GM12878 (cell line): ENCODE measurements around the gene C1QTNF8. TPM values are rescaled to one million over a fixed set of nuclear protein-coding genes. Genes with fewer than 3 reads are reported as not detected.

ENCODE experiments used
- ATAC-seq: fragments of 200-7000 bp; cut with Tn5 transposase; 3 replicates; pipeline ENCODE4 v1.9.1; 2020; ENCODE audit warnings: mild to moderate bottlenecking, moderate library complexity
- BruUV-seq: library from RNA; stranded (reverse); fragments of 400-500 nt; replicated peaks from 2 replicates; lab custom pipeline; 2021; lab: Mats Ljungman, UMichigan
- CTCF ChIA-PET: fragments of 300-600 bp; sonication (Branson Sonifier 250); formaldehyde crosslinking; extraction: SDS; loops from one replicate; lab custom pipeline; 2021; ENCODE audit warnings: inconsistent platforms; lab: Yijun Ruan, JAX
- POLR2A ChIA-PET: fragments of 350-600 bp; formaldehyde crosslinking; extraction: SDS; loops from one replicate; lab custom pipeline; 2021; ENCODE audit warnings: inconsistent platforms; lab: Charles Lee
- RAD21 ChIA-PET: fragments of 300-600 bp; sonication (Branson Sonifier 250); formaldehyde crosslinking; loops from one replicate; lab custom pipeline; 2023; ENCODE audit warnings: antibody characterized with exemption; ENCODE audit not compliant: unreplicated experiment; lab: Charles Lee
- SMC1A ChIA-PET: fragments of 300-600 bp; sonication (Branson Sonifier 250); formaldehyde crosslinking; loops from one replicate; lab custom pipeline; 2023; ENCODE audit not compliant: unreplicated experiment, uncharacterized antibody; lab: Charles Lee
- DNase-seq: peaks from one replicate; pipeline ENCODE4 v3.0.0-alpha.2; 2011; ENCODE audit warnings: low read depth, low spot score
- FAIRE-seq: peaks from 3 replicates; lab custom pipeline; 2011; peaks lifted over from hg19 to GRCh38; lab: Jason Lieb, UNC
- H2AFZ ChIP-seq: 2 replicates; pipeline ENCODE4 v1.6.0; 2011; ENCODE audit warnings: low read depth, low read length, control low read depth; ENCODE audit not compliant: control insufficient read depth
- H3K27ac ChIP-seq: 2 replicates; pipeline ENCODE4 v1.5.1; 2011; ENCODE audit warnings: control low read depth; ENCODE audit not compliant: control insufficient read depth, insufficient read depth
- H3K27me3 ChIP-seq, 2 experiments: replicated peaks in 1 of 2; 2 replicates each; pipeline versions ENCODE4 v1.6.0 to v1.6.1; 2011; ENCODE audit warnings: low read length in 1 of 2; ENCODE audit not compliant: control insufficient read depth in 2 of 2, insufficient read depth in 2 of 2
- H3K36me3 ChIP-seq, 2 experiments: 2 replicates each; pipeline ENCODE4 v1.5.1; 2011; ENCODE audit warnings: low read length in 1 of 2; ENCODE audit not compliant: control insufficient read depth in 2 of 2, insufficient read depth in 2 of 2
- H3K4me1 ChIP-seq: 2 replicates; pipeline ENCODE4 v1.6.1; 2011; ENCODE audit warnings: mild to moderate bottlenecking, low read length, moderate library complexity, mixed read lengths; ENCODE audit not compliant: control insufficient read depth, insufficient read depth
- H3K4me2 ChIP-seq: 2 replicates; pipeline ENCODE4 v1.6.0; 2011; ENCODE audit warnings: control low read depth; ENCODE audit not compliant: control insufficient read depth, insufficient read depth
- H3K4me3 ChIP-seq: fragments of 200-600 bp; sonication (generic); 2 replicates; pipeline ENCODE4 v1.5.1; 2016
- H3K79me2 ChIP-seq: 2 replicates; pipeline ENCODE4 v1.6.0; 2011; ENCODE audit warnings: low read length; ENCODE audit not compliant: control insufficient read depth, insufficient read depth
- H3K9ac ChIP-seq: 2 replicates; pipeline ENCODE4 v1.8.0; 2011; ENCODE audit warnings: low read length, control low read depth, mixed read lengths; ENCODE audit not compliant: control insufficient read depth, insufficient read depth
- H3K9me3 ChIP-seq: replicated peaks from 3 replicates; pipeline ENCODE4 v1.5.1; 2011; ENCODE audit warnings: mild to moderate bottlenecking, low read length; ENCODE audit not compliant: control insufficient read depth, insufficient read depth
- H4K20me1 ChIP-seq: 2 replicates; pipeline ENCODE4 v1.6.0; 2011; ENCODE audit not compliant: control insufficient read depth, insufficient read depth
- BRCA1 ChIP-seq: IDR thresholded peaks from 2 replicates; pipeline ENCODE4 v1.6.1; 2011; ENCODE audit warnings: low read depth, low read length, improper control_type of control experiment
- FOXM1 ChIP-seq: IDR thresholded peaks from 2 replicates; pipeline ENCODE4 v1.6.1; 2012; ENCODE audit warnings: low read depth, mild to moderate bottlenecking, inconsistent platforms, low read length, moderate library complexity
- GABPA ChIP-seq: IDR thresholded peaks from 2 replicates; pipeline ENCODE4 v1.6.1; 2014; ENCODE audit warnings: antibody characterized with exemption, low read depth, mild to moderate bottlenecking, inconsistent platforms
- HSF1 ChIP-seq: fragments of 150-350 bp; IDR thresholded peaks from 2 replicates; pipeline ENCODE4 v1.6.1; 2014; ENCODE audit warnings: mild to moderate bottlenecking, low read depth, low read length
- KDM1A ChIP-seq: fragments of 200-600 bp; sonication (generic); IDR thresholded peaks from 2 replicates; pipeline ENCODE4 v1.6.1; 2016; ENCODE audit warnings: borderline replicate concordance
- MEF2A ChIP-seq: IDR thresholded peaks from 2 replicates; pipeline ENCODE4 v1.6.1; 2011; ENCODE audit warnings: low read depth, mild to moderate bottlenecking, low read length, moderate library complexity; ENCODE audit not compliant: insufficient read depth
- NFYA ChIP-seq: IDR thresholded peaks from 2 replicates; pipeline ENCODE4 v1.6.1; 2011; ENCODE audit warnings: low read depth, mild to moderate bottlenecking, low read length, improper control_type of control experiment, borderline replicate concordance
- NR2C2 ChIP-seq: IDR thresholded peaks from 2 replicates; pipeline ENCODE4 v1.6.1; 2011; ENCODE audit warnings: borderline replicate concordance, low read depth; ENCODE audit not compliant: control insufficient read depth, insufficient read length
- PAX5 ChIP-seq: IDR thresholded peaks from 2 replicates; pipeline ENCODE4 v1.6.1; 2011; ENCODE audit warnings: low read depth, low read length, borderline replicate concordance
- RB1 ChIP-seq: fragments of 450-650 bp; formaldehyde crosslinking; IDR thresholded peaks from 2 replicates; pipeline ENCODE4 v1.6.1; 2017; ENCODE audit warnings: mild to moderate bottlenecking, borderline replicate concordance
- SMAD5 ChIP-seq: IDR thresholded peaks from 2 replicates; pipeline ENCODE4 v1.6.1; 2016; ENCODE audit warnings: antibody characterized with exemption, low read depth
- SMARCA5 ChIP-seq: fragments of 450-650 bp; IDR thresholded peaks from 2 replicates; pipeline ENCODE4 v1.6.1; 2017; ENCODE audit warnings: mild to moderate bottlenecking
- SPI1 ChIP-seq: IDR thresholded peaks from 2 replicates; pipeline ENCODE4 v1.6.1; 2011; ENCODE audit warnings: low read depth, mild to moderate bottlenecking, low read length, moderate library complexity, borderline replicate concordance; ENCODE audit not compliant: insufficient read depth
- SUPT20H ChIP-seq: IDR thresholded peaks from 2 replicates; pipeline ENCODE4 v1.6.1; 2011; ENCODE audit warnings: low read depth, mild to moderate bottlenecking, low read length, moderate library complexity, borderline replicate concordance; ENCODE audit not compliant: control insufficient read depth
- TARDBP ChIP-seq: IDR thresholded peaks from 2 replicates; pipeline ENCODE4 v1.6.1; 2016; ENCODE audit warnings: borderline replicate concordance
- TBL1XR1 ChIP-seq: IDR thresholded peaks from 2 replicates; pipeline ENCODE4 v1.6.1; 2012; ENCODE audit warnings: low read depth, low read length, improper control_type of control experiment
- YBX1 ChIP-seq: fragments of 450-650 bp; IDR thresholded peaks from 2 replicates; pipeline ENCODE4 v1.6.1; 2016; ENCODE audit warnings: antibody characterized with exemption
- ZNF217 ChIP-seq: fragments of 450-650 bp; IDR thresholded peaks from 2 replicates; pipeline ENCODE4 v1.6.1; 2017; ENCODE audit warnings: antibody characterized with exemption, mild to moderate bottlenecking
- ZNF24 ChIP-seq: fragments of 450-650 bp; IDR thresholded peaks from 2 replicates; pipeline ENCODE4 v1.6.1; 2017; ENCODE audit warnings: antibody characterized with exemption, mild to moderate bottlenecking
- WGBS: methylation state at CpG from one replicate; pipeline ENCODE4 v1.1.6; 2016; ENCODE audit warnings: low lambda C conversion rate; ENCODE audit not compliant: insufficient replicate concordance, insufficient coverage; ENCODE audit errors: missing lambda C conversion rate; 5-methylcytosine and 5-hydroxymethylcytosine counted together
- in situ Hi-C: fragments of 300-500 bp; cut with MboI; formaldehyde crosslinking; loops from 9 replicates; pipeline ENCODE4 v1.14.3; 2018; ENCODE audit warnings: mixed read lengths
- intact Hi-C: fragments of 100-400 bp; cut with micrococcal nuclease; formaldehyde crosslinking; loops from one replicate; pipeline ENCODE4 v1.14.2; 2022; ENCODE audit not compliant: unreplicated experiment
- polyA plus RNA-seq, 11 experiments: library from polyadenylated mRNA; depleted of rRNA in 4 of 11; unstranded in 6 of 11; stranded (reverse) in 5 of 11; fragments of >200 nt; fragmentation: Nextera tagmentation in 4 of 11; fragmentation: Illumina TruSeq in 1 of 11; extraction: Ambion mirVana in 4 of 11; extraction: Trizol in 1 of 11; gene quantifications; 1 replicate in 1 of 11; 2 replicates in 10 of 11; pipeline versions ENCODE4 v1.2.1 to v1.2.3, GENCODE V29; 2011 to 2016; ENCODE audit warnings: inconsistent platforms in 2 of 11, missing spikeins in 2 of 11, low read depth in 1 of 11
- total RNA-seq, 4 experiments: library from RNA; depleted of rRNA in 3 of 4; stranded (reverse); fragments of >200 nt in 3 of 4; fragmentation: Illumina TruSeq in 1 of 4; extraction: Trizol in 1 of 4; gene quantifications; 2 replicates each; pipeline versions ENCODE4 v1.2.1 to v1.2.3, GENCODE V29; 2013 to 2021

Gene C1QTNF8
- total and polyA plus RNA-seq, 10 of the 15 experiments (the other 5 are each of a cell fraction or from before 2014, with no cell fraction given): not detected

GRCh38 chr16:1078579-1079021 lies 17.4 kb downstream of the C1QTNF8 start:
- in situ Hi-C loops: no loop called here
- no TSS peak for BruUV-seq
- ChIA-PET POLR2A (no interaction called here), CTCF (no interaction called here), RAD21 (no interaction called here), SMC1A (no interaction called here)
- Histone ChIP-seq H3K79me2 (no peaks in the 10 kb centered on the region), H3K9me3 (no peaks in the 10 kb centered on the region; the same call in 2 of the 3 replicates), H2AFZ (no peak overlapping the region), H3K9ac (no peak overlapping the region), H3K4me1 (no peaks in the 10 kb centered on the region), H3K36me3 (no peaks in the 10 kb centered on the region), H4K20me1 (no peaks in the 10 kb centered on the region), H3K27ac (no peak overlapping the region), H3K27me3 (no peaks in the 10 kb centered on the region), H3K4me2 (no peak overlapping the region), H3K4me3 (no peak overlapping the region)
- intact Hi-C loops: no loop called here
- DNase-seq (no peak), FAIRE-seq (no peak), ATAC-seq (no peak)
- TF ChIP-seq MEF2A: no peak
- TF ChIP-seq HSF1: no peak
- no peak for TF ChIP-seq SPI1
- no peak for TF ChIP-seq RB1
- no peak for TF ChIP-seq YBX1
- TF ChIP-seq SUPT20H: no peak
- TF ChIP-seq FOXM1: no peak
- no peak for TF ChIP-seq GABPA
- no peak for TF ChIP-seq KDM1A
- TF ChIP-seq NFYA: no peak
- no peak for TF ChIP-seq ZNF217
- no peak for TF ChIP-seq NR2C2
- TF ChIP-seq TBL1XR1: no peak
- TF ChIP-seq SMAD5: no peak
- TF ChIP-seq BRCA1: no peak
- TF ChIP-seq ZNF24: no peak
- no peak for TF ChIP-seq TARDBP
- no peak for TF ChIP-seq SMARCA5
- TF ChIP-seq PAX5: no peak
- WGBS: 71% methylated on average over 22 of the region's 28 CpGs
